Measurements from ENCODE around the gene HTT.
"Not testable (repeated sequence)": the region's sequence is repeated elsewhere in the genome, so short reads cannot be mapped to it uniquely, and the experiment has no call there.

Gene HTT

DNA sequence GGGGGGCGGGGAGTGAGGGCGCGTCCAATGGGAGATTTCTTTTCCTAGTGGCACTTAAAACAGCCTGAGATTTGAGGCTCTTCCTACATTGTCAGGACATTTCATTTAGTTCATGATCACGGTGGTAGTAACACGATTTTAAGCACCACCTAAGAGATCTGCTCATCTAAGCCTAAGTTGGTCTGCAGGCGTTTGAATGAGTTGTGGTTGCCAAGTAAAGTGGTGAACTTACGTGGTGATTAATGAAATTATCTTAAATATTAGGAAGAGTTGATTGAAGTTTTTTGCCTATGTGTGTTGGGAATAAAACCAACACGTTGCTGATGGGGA, 1.1 kb downstream of the HTT start:
- DNase-seq (ENCODE audit: low read depth in 2 of 3, low spot score in 2 of 3) = no peak

DNA sequence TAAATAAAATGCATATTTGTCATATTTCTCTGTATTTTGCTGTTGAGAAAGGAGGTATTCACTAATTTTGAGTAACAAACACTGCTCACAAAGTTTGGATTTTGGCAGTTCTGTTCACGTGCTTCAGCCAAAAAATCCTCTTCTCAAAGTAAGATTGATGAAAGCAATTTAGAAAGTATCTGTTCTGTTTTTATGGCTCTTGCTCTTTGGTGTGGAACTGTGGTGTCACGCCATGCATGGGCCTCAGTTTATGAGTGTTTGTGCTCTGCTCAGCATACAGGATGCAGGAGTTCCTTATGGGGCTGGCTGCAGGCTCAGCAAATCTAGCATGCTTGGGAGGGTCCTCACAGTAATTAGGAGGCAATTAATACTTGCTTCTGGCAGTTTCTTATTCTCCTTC, 3.3 kb downstream of the HTT start:
- DNase-seq (ENCODE audit: low read depth in 2 of 3, low spot score in 2 of 3) = no peak

GRCh38 chr4:3079694-3080123, 5.2 kb downstream of the HTT start:
- DNase-seq (ENCODE audit: low read depth in 2 of 3, low spot score in 2 of 3) = no peak

DNA sequence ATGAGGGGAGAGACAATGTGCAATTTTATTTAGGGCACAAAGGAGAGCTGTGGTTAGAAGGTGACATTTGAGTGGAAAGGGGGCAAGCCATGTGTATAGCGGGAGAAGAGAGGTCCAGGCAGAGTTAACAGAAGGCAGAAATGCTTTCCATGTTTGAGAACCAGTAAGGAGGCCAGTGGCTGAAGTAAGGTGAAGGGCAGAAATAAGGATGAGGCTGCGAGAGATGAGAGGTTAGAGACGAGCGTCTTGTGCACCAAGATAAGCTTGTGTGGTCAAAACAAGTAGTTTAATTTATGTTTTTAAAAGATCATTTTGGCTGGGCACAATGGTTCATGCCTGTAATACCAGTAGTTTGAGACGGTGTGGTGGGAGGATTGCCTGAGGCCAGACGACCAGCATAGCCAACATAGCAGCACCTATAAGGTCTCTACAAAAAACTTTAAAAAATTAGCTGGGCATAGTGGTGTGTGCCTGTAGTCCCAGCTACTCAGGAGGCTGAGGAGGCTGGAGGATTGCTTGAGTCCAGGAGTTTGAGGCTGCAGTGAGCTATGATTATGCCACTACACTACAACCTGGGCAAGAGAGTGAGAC, 8.5 kb downstream of the HTT start:
- DNase-seq (ENCODE audit: low read depth in 2 of 3, low spot score in 2 of 3) = no peak

GRCh38 chr4:3083732-3084131, 9.3 kb downstream of the HTT start:
- DNase-seq (ENCODE audit: low read depth in 2 of 3, low spot score in 2 of 3) = no peak

GRCh38 chr4:3085948-3086670, 11.6 kb downstream of the HTT start:
- no peak for DNase-seq (ENCODE audit: low read depth in 2 of 3, low spot score in 2 of 3)

- DNase-seq (ENCODE audit: low read depth in 2 of 3, low spot score in 2 of 3) = no peak
Observed at GRCh38 chr4:3087115-3087797, 12.8 kb downstream of the HTT start.

DNA sequence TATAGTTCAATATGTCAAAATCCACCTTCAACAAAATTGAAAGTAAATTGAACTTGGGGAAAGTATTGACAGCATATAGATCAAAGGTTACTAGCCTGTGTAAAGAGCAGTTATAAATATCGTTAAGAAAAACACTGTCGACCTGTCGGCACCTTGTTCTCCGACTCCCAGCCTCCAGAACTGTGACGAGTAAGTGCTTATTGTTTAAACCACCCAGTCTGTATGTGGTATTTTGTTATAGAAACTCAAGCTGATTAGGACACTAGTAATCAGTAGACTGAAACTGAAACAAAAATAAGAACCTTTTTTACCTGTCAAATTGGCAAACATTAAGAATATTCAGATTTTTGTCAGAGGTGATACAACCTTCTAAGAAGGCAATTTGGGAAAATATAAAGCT, 17.0 kb downstream of the HTT start:
- DNase-seq (ENCODE audit: low read depth in 2 of 3, low spot score in 2 of 3) = no peak

DNA sequence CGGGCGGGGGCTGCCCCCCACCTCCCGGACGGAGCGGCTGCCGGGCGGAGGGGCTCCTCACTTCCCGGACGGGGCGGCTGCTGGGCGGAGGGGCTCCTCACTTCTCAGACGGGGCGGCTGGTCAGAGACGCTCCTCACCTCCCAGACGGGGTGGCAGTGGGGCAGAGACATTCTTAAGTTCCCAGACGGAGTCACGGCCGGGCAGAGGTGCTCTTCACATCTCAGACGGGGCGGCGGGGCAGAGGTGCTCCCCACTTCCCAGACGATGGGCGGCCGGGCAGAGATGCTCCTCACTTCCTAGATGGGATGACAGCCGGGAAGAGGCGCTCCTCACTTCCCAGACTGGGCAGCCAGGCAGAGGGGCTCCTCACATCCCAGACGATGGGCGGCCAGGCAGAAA, 20.2 kb downstream of the HTT start:
- not testable (repeated sequence) for DNase-seq (ENCODE audit: low read depth in 2 of 3, low spot score in 2 of 3)

DNA sequence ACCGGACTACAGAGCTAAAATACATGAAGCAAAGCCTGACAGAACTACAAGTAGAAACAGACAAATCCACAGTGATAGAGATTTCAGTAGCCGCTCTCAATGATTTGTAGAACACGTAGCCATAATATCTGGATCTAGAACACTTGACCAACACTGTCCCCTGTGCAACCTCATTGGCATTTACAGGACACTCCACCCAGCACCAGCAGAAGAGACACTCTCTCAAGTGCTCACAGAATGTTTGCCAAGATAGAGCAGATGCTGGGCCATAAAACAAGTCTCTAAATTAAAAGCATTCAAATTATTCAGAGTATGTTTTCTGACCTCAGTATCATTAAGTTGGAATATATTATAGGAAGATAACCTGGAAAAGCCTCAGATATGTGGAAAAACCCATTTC, 21.7 kb downstream of the HTT start:
- no peak for DNase-seq (ENCODE audit: low read depth in 2 of 3, low spot score in 2 of 3)

DNA sequence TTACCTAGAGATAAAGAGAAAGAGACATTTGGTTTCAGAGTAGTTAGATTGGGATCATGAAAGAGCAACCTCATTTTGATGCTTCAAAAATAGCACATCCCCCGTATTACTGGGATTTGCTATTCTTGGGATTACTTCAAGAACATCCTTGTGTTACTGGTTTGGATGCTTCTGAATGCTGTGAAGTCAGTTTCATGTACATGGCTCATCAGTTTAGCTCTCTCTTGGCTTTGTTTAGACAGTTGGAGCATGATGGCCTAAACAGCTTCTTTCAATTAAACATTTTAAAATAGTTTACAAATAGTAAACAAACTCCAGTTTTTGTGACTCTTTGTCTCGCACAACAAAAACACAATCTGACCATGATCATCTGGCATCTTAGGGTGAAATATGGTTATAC, 23.9 kb downstream of the HTT start:
- DNase-seq (ENCODE audit: low read depth in 2 of 3, low spot score in 2 of 3) = no peak

GRCh38 chr4:3106339-3107186, 32.1 kb downstream of the HTT start:
- DNase-seq (ENCODE audit: low read depth in 2 of 3, low spot score in 2 of 3) = peak; percentile 79 to 87 (median 86)

- DNase-seq (ENCODE audit: low read depth in 2 of 3, low spot score in 2 of 3) = no peak
Observed at GRCh38 chr4:3107271-3107670, 32.8 kb downstream of the HTT start.

DNA sequence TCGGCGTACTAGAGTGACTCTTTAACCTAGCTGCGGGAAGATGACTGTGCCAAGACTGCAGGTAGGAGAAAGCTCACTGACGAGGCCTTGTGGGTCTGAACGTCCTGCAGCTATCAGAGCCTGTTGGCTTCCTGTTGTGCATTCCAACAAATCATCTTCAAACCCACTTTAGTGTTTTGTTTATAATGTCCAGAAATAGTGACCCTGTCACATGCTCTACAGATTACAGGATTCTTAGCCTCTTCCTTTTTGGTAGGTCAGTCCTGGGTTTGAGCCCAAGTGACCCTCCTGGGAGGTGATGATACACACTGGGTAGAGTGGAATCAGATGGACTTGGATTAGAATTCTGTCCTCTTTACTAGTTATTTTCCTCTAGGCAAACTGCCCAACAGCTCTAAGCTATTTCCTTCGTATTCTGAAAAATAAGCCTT, 33.2 kb downstream of the HTT start:
- DNase-seq (ENCODE audit: low read depth in 2 of 3, low spot score in 2 of 3) = no peak

DNA sequence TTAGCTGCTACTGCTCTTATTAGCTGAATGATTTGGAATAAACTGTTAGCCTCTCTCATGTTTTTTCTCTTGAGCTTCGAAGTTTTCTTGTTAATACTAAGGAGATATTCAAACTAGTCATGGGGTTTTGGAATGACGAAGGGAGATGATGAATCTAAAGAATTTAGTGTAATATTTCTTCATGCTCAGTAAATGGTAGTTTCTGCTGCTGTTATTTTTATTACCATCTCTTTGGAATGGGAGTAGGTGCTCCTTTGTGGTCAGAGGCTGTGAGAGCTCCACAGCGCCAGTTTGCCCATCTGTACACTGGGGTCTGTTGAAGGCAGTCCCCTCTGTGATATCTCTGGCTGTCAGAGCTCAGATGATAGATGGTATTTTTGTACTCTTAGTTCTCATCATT, 33.7 kb downstream of the HTT start:
- no peak for DNase-seq (ENCODE audit: low read depth in 2 of 3, low spot score in 2 of 3)

- DNase-seq (ENCODE audit: low read depth in 2 of 3, low spot score in 2 of 3) = no peak
Observed at GRCh38 chr4:3111461-3111860, 37.0 kb downstream of the HTT start.

DNA sequence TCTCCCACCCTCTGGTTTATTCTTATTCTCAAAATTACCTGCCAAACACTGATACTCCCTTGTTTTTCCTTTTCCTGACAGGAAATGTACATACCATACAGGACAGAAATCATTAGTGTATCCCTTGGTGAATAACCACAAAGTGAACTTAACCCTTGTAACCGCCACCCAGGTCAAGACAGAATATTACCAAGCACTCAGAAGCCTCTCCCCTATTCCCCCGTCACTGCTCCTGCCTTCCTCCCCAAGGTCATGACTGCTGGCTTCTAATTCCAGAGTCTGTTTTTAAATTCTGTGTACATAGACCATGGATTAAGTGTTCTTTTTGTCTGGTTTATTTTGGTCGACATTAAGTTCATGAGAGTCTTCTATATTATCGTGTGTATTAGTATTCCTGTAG, 37.7 kb downstream of the HTT start:
- no peak for DNase-seq (ENCODE audit: low read depth in 2 of 3, low spot score in 2 of 3)

- DNase-seq (ENCODE audit: low read depth in 2 of 3, low spot score in 2 of 3) = no peak
Observed at GRCh38 chr4:3112609-3113469, 38.4 kb downstream of the HTT start.

GRCh38 chr4:3114377-3114776, 39.9 kb downstream of the HTT start:
- no peak for DNase-seq (ENCODE audit: low read depth in 2 of 3, low spot score in 2 of 3)

DNA sequence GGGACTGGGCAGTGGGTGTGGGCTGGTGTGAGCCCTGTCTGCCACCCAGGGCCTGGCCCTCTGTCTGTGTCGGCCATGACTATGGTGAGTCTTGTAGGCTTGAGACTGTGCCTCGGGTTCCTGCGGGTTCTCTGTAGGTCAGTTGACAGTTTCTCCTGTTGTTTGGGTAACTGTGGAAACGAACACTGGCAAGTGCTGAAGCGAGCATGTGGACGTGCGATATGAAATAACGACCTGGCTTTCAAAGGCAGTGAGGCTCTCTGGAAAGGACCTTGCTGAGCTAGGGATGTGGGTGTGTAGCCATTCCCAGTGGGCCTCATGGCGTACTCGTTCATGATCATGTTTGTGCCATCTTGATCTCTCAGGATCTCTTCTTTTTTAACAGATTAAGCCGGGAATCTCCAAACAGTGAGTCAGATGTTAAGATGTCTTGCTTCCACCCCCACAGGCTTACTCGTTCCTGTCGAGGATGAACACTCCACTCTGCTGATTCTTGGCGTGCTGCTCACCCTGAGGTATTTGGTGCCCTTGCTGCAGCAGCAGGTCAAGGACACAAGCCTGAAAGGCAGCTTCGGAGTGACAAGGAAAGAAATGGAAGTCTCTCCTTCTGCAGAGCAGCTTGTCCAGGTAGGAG, 41.3 kb downstream of the HTT start:
- no peak for DNase-seq (ENCODE audit: low read depth in 2 of 3, low spot score in 2 of 3)

Measured in activated CD8-positive, alpha-beta memory T cell treated with anti-CD3 and anti-CD28 coated beads for 48 hours (primary cell).